GM12878 (cell line): ENCODE data around the gene GDF15. TPM values are rescaled to one million over a fixed set of nuclear protein-coding genes. Genes with fewer than 3 reads are reported as not detected.

Source experiments
- BCL11A ChIP-seq: IDR thresholded peaks from 2 replicates; pipeline ENCODE4 v1.6.1; 2011; ENCODE audit warnings: low read depth, low read length
- CBFB ChIP-seq: IDR thresholded peaks from 2 replicates; pipeline ENCODE4 v1.6.1; 2016; ENCODE audit warnings: antibody characterized with exemption, low read depth
- CREM ChIP-seq: IDR thresholded peaks from 2 replicates; pipeline ENCODE4 v1.6.1; 2014; ENCODE audit warnings: antibody characterized with exemption, low read depth
- EGR1 ChIP-seq, 2 experiments: IDR thresholded peaks; 1 replicate in 1 of 2; 2 replicates in 1 of 2; pipeline ENCODE4 v1.6.1; 2011 to 2012; ENCODE audit warnings: low read depth in 2 of 2, low read length in 2 of 2, borderline replicate concordance in 1 of 2, mild to moderate bottlenecking in 1 of 2, moderate library complexity in 1 of 2
- GATAD2B ChIP-seq: fragments of 450-650 bp; conservative IDR thresholded peaks from 2 replicates; pipeline ENCODE4 v1.6.1; 2017; ENCODE audit warnings: low read depth, mild to moderate bottlenecking, moderate library complexity
- HDGF ChIP-seq: fragments of 450-650 bp; IDR thresholded peaks from 2 replicates; pipeline ENCODE4 v1.6.1; 2016; ENCODE audit warnings: antibody characterized with exemption
- LARP7 ChIP-seq: fragments of 450-650 bp; IDR thresholded peaks from 2 replicates; pipeline ENCODE4 v1.6.1; 2017; ENCODE audit warnings: mild to moderate bottlenecking
- MEF2B ChIP-seq: fragments of 450-650 bp; IDR thresholded peaks from 2 replicates; pipeline ENCODE4 v1.6.1; 2018; ENCODE audit warnings: mild to moderate bottlenecking, moderate library complexity; ENCODE audit not compliant: partially characterized antibody, poor library complexity, severe bottlenecking
- RB1 ChIP-seq: fragments of 450-650 bp; formaldehyde crosslinking; IDR thresholded peaks from 2 replicates; pipeline ENCODE4 v1.6.1; 2017; ENCODE audit warnings: mild to moderate bottlenecking, borderline replicate concordance
- SP1 ChIP-seq: IDR thresholded peaks from one replicate; pipeline ENCODE4 v1.6.1; 2011; ENCODE audit warnings: low read depth, low read length
- TCF7 ChIP-seq: IDR thresholded peaks from 2 replicates; pipeline ENCODE4 v1.6.1; 2014; ENCODE audit warnings: antibody characterized with exemption, borderline replicate concordance
- ZNF622 ChIP-seq: fragments of 450-650 bp; IDR thresholded peaks from 2 replicates; pipeline ENCODE4 v1.6.1; 2017; ENCODE audit warnings: mild to moderate bottlenecking, inconsistent platforms
- polyA plus RNA-seq, 11 experiments: library from polyadenylated mRNA; depleted of rRNA in 4 of 11; unstranded in 6 of 11; stranded (reverse) in 5 of 11; fragments of >200 nt; fragmentation: Nextera tagmentation in 4 of 11; fragmentation: Illumina TruSeq in 1 of 11; extraction: Ambion mirVana in 4 of 11; extraction: Trizol in 1 of 11; gene quantifications; 1 replicate in 1 of 11; 2 replicates in 10 of 11; pipeline versions ENCODE4 v1.2.1 to v1.2.3, GENCODE V29; 2011 to 2016; ENCODE audit warnings: inconsistent platforms in 2 of 11, missing spikeins in 2 of 11, low read depth in 1 of 11
- total RNA-seq, 4 experiments: library from RNA; depleted of rRNA in 3 of 4; stranded (reverse); fragments of >200 nt in 3 of 4; fragmentation: Illumina TruSeq in 1 of 4; extraction: Trizol in 1 of 4; gene quantifications; 2 replicates each; pipeline versions ENCODE4 v1.2.1 to v1.2.3, GENCODE V29; 2013 to 2021
- TF ChIP-seq, protein P1 (sequence below): fragments of 450-650 bp; conservative IDR thresholded peaks from 2 replicates; pipeline ENCODE4 v1.6.1; 2017; ENCODE audit warnings: mild to moderate bottlenecking, moderate library complexity
- TF ChIP-seq, protein P2 (sequence below): fragments of 450-650 bp; IDR thresholded peaks from 2 replicates; pipeline ENCODE4 v1.6.1; 2016; ENCODE audit warnings: mild to moderate bottlenecking
- TF ChIP-seq, protein P3 (sequence below): IDR thresholded peaks from 2 replicates; pipeline ENCODE4 v1.6.1; 2011; ENCODE audit warnings: borderline replicate concordance, low read depth, mild to moderate bottlenecking, moderate library complexity, low read length; ENCODE audit not compliant: insufficient read depth, poor library complexity, severe bottlenecking
- TF ChIP-seq, protein P4 (sequence below): fragments of 450-650 bp; IDR thresholded peaks from 2 replicates; pipeline ENCODE4 v1.6.1; 2017; ENCODE audit warnings: mild to moderate bottlenecking

GDF15 gene
- total and polyA plus RNA-seq, 10 of the 15 experiments (the other 5 are each of a cell fraction or from before 2014, with no cell fraction given): 0.11 to 3.6 (median 1.6) TPM; not detected in 1

DNA sequence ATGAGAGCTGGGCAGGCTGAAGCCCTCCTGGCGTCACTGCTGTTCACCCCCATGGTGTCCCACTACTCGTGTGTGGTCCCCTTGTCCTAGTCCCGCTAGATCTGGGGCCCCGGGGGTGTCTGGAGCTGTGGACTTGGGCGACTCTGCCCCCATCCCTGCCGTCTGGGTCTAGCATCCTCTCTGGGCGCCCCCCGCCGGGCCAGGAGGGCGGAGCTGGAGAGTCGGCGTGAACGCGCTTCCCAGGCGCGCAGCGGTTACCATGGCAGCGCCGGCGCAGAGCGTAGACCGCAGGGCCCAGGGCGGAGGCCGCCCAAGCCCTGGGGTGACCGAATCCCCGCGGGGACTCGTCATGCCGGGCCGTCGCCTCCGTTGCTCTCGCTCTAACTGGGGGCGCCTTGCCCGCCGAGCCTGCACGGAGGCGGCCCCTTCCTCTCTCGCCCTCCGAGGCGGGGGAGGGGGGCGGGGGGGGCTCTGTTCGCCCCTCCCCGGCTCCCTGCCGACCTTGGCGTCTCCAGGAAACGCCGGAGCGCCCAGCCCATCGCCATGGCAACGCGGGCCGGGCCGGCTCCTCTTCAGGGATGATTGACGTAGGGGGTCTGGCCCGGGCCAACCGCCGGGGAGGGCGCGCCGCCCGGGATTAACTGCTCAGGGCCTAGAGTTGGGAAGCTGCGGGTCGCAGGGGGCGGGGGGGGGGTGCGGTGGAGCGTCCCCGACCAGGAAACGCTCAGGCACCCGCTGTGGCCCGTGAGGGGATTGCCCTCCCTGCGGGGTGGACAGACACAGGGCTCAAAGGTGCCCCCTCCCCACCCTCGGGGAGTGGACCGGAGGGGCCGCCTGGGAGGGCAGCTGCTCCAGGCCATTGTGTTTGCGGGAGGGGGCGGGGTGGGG is 43.1 kb downstream of the GDF15 start (continued):
- TF ChIP-seq CREM (no peak), SP1 (peak; percentile 30), TCF7 (no peak), CBFB (0 out of 2 replicates have a peak, but pooled peaks have one; percentile 13), ZNF622 (no peak), RB1 (peak; percentile 63; the same call in 1 of the 2 replicates), EGR1 (IDR thresholded peaks at IDR 0.05; ENCODE audit: borderline replicate concordance in 1 of 2, low read depth in 2 of 2, low read length in 2 of 2) (peak in 1 of 2 experiments; percentile 36; a peak in 1 of 3 replicates), HDGF (peak; percentile 23; the same call in 1 of the 2 replicates), GATAD2B (peak; percentile 60; the same call in 1 of the 2 replicates), LARP7 (peak; percentile 57; the same call in 1 of the 2 replicates), MEF2B (peak; percentile 77), BCL11A (no peak)
- TF ChIP-seq, protein P1, sequence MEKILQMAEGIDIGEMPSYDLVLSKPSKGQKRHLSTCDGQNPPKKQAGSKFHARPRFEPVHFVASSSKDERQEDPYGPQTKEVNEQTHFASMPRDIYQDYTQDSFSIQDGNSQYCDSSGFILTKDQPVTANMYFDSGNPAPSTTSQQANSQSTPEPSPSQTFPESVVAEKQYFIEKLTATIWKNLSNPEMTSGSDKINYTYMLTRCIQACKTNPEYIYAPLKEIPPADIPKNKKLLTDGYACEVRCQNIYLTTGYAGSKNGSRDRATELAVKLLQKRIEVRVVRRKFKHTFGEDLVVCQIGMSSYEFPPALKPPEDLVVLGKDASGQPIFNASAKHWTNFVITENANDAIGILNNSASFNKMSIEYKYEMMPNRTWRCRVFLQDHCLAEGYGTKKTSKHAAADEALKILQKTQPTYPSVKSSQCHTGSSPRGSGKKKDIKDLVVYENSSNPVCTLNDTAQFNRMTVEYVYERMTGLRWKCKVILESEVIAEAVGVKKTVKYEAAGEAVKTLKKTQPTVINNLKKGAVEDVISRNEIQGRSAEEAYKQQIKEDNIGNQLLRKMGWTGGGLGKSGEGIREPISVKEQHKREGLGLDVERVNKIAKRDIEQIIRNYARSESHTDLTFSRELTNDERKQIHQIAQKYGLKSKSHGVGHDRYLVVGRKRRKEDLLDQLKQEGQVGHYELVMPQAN: peak; percentile 64; the same call in 1 of the 2 replicates
- TF ChIP-seq, protein P2, sequence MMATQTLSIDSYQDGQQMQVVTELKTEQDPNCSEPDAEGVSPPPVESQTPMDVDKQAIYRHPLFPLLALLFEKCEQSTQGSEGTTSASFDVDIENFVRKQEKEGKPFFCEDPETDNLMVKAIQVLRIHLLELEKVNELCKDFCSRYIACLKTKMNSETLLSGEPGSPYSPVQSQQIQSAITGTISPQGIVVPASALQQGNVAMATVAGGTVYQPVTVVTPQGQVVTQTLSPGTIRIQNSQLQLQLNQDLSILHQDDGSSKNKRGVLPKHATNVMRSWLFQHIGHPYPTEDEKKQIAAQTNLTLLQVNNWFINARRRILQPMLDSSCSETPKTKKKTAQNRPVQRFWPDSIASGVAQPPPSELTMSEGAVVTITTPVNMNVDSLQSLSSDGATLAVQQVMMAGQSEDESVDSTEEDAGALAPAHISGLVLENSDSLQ: peak; percentile 96
- TF ChIP-seq, protein P3, sequence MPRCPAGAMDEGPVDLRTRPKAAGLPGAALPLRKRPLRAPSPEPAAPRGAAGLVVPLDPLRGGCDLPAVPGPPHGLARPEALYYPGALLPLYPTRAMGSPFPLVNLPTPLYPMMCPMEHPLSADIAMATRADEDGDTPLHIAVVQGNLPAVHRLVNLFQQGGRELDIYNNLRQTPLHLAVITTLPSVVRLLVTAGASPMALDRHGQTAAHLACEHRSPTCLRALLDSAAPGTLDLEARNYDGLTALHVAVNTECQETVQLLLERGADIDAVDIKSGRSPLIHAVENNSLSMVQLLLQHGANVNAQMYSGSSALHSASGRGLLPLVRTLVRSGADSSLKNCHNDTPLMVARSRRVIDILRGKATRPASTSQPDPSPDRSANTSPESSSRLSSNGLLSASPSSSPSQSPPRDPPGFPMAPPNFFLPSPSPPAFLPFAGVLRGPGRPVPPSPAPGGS: peak; percentile 26
- TF ChIP-seq, protein P4, sequence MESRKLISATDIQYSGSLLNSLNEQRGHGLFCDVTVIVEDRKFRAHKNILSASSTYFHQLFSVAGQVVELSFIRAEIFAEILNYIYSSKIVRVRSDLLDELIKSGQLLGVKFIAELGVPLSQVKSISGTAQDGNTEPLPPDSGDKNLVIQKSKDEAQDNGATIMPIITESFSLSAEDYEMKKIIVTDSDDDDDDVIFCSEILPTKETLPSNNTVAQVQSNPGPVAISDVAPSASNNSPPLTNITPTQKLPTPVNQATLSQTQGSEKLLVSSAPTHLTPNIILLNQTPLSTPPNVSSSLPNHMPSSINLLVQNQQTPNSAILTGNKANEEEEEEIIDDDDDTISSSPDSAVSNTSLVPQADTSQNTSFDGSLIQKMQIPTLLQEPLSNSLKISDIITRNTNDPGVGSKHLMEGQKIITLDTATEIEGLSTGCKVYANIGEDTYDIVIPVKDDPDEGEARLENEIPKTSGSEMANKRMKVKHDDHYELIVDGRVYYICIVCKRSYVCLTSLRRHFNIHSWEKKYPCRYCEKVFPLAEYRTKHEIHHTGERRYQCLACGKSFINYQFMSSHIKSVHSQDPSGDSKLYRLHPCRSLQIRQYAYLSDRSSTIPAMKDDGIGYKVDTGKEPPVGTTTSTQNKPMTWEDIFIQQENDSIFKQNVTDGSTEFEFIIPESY: no peak
